ENCODE data around the gene COG8.

Gene COG8

GRCh38 chr16:69286941-69287713 lies 52.2 kb downstream of the COG8 start:
- no peak for DNase-seq (ENCODE audit: low read depth, low spot score)

- DNase-seq (ENCODE audit: low read depth, low spot score), result no peak
Measured at GRCh38 chr16:69285240-69285639, 54.1 kb downstream of the COG8 start.

GRCh38 chr16:69283851-69284250 lies 55.5 kb downstream of the COG8 start:
- peak; percentile 4 for DNase-seq (ENCODE audit: low read depth, low spot score)

- DNase-seq (ENCODE audit: low read depth, low spot score), result no peak
Measured at GRCh38 chr16:69277413-69277812, 62.0 kb downstream of the COG8 start.

Data from ELF-1 (cell line).